ENCODE results near the gene PKDREJ. TPM values are rescaled to one million over a fixed set of nuclear protein-coding genes. Genes with fewer than 3 reads are reported as not detected.

PKDREJ gene
- total RNA-seq, 1 experiment from 2014 or later: 0.04 TPM

GRCh38 chr22:46275455-46276122 is 12.4 kb upstream of the PKDREJ start:
- 0 out of 7 replicates have a peak overlapping the region, but pooled peaks of 1 of the 3 experiments have one; percentile 52 for H3K27ac Mint-ChIP-seq
- no peaks in the 10 kb centered on the region for H3K23me2 ChIP-seq (ENCODE audit: insufficient read length, low read depth, low read length, poor library complexity, severe bottlenecking)

More at GRCh38 chr22:46275455-46276122, 12.4 kb upstream of the PKDREJ start:
- Histone ChIP-seq H3K27me3 (ENCODE audit: insufficient read depth, low read length) (no peaks in the 10 kb centered on the region), H3K56ac (ENCODE audit: insufficient read length, low read depth, low read length) (no peak overlapping the region), H2BK5ac (ENCODE audit: insufficient read length, low read length) (no peak overlapping the region), H2BK120ac (ENCODE audit: low read depth, low read length, poor library complexity, severe bottlenecking) (no peak overlapping the region), H2BK12ac (ENCODE audit: insufficient read length, low read depth, low read length) (no peak overlapping the region), H3K9me3 (ENCODE audit: control insufficient read depth, low read depth, low read length) (no peaks in the 10 kb centered on the region), H4K5ac (ENCODE audit: insufficient read length, low read depth, low read length) (no peak overlapping the region), H3K9ac (ENCODE audit: extremely low read depth, insufficient read length, low read length) (no peak overlapping the region), H3K79me2 (ENCODE audit: insufficient read depth, low read length) (no peaks in the 10 kb centered on the region), H3K27ac (ENCODE audit: insufficient read length, low read depth, low read length) (no peak overlapping the region), H2BK20ac (ENCODE audit: low read depth, low read length, poor library complexity, severe bottlenecking) (no peak overlapping the region), H4K20me1 (ENCODE audit: control insufficient read depth, insufficient read depth, insufficient read length) (no peaks in the 10 kb centered on the region), H3K79me1 (ENCODE audit: insufficient read depth, low read depth, low read length, poor library complexity, severe bottlenecking) (no peaks in the 10 kb centered on the region), H3K4me2 (ENCODE audit: insufficient read depth, insufficient read length, low read length) (no peak overlapping the region), H2AK5ac (ENCODE audit: insufficient read length, low read length) (no peak overlapping the region), H4K91ac (ENCODE audit: insufficient read length, low read depth, low read length) (no peak overlapping the region), H4K8ac (replicated peaks; ENCODE audit: insufficient read length, low read depth, low read length) (no peak overlapping the region), H3K4ac (ENCODE audit: low read depth, low read length) (no peak overlapping the region), H2BK15ac (ENCODE audit: low read depth, low read length) (no peak overlapping the region), H3T11ph (ENCODE audit: low read length) (no peak overlapping the region), H3K14ac (ENCODE audit: insufficient read depth, low read length) (no peak overlapping the region), H3K18ac (ENCODE audit: insufficient read length, low read depth, low read length) (no peak overlapping the region), H3K23ac (ENCODE audit: insufficient read length, low read depth, low read length) (no peak overlapping the region), H3K4me1 (ENCODE audit: insufficient read depth, low read length) (no peaks in the 10 kb centered on the region), H2AFZ (ENCODE audit: low read length) (no peak overlapping the region)
- no peak overlapping the region for H3K4me3 Mint-ChIP-seq
- H3K9me3 Mint-ChIP-seq: peaks cover 0 to 5% of the 10 kb centered on the region in 2 experiments; a peak in 1 of 5 replicates
- no peaks in the 10 kb centered on the region for H3K4me1 Mint-ChIP-seq
- peaks cover 22 to 55% (median 55%) of the 10 kb centered on the region in 3 experiments; a peak in 6 of 7 replicates for H3K36me3 Mint-ChIP-seq (ENCODE audit: insufficient read depth in 1 of 3, low read depth in 3 of 3)
- TF ChIP-seq CTCF (conservative IDR thresholded peaks at IDR 0.05): no peak
- DNase-seq: no peak
- WGBS (ENCODE audit: extremely low coverage, insufficient read length, low lambda C conversion rate): no CpG with 5 or more reads among the region's 3 CpGs
- no peaks in the 10 kb centered on the region for H3K27me3 Mint-ChIP-seq (ENCODE audit: low read depth)

Data from H9 (cell line).